ENCODE results near the gene AMZ1. TPM values are rescaled to one million over a fixed set of nuclear protein-coding genes. Genes with fewer than 3 reads are reported as not detected.

Gene AMZ1
- total and polyA plus RNA-seq, 2 experiments from 2014 or later, result 1.4 TPM; not detected in 1

DNA sequence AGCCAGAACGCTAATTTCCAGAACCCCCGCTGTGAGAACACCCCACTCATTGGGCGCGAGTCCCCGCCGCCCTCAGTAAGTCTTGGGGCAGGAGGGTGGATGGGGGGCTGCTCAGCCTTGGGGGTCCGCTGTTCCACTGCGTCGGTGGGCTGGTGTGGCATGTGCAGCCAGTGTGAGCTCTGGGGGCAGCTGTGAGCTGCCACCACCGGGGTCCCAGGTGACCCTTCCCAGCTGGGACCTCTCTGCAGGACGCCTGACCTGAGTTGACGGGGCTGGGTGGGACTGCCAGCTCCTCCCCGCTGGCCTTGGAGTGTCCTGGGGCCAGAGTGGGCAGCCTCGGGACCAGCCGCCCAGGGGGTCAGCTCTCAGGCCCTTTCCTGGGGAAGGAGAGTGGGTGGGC lies 29.1 kb upstream of the AMZ1 start:
- H3K9me3 ChIP-seq (ENCODE audit: low read depth), result no peaks in the 10 kb centered on the region
- no peak overlapping the region for H3K27ac ChIP-seq
- no peaks in the 10 kb centered on the region for H3K27me3 ChIP-seq
- no peaks in the 10 kb centered on the region for H3K36me3 ChIP-seq (replicated peaks; ENCODE audit: insufficient read depth, low read depth)
- TF ChIP-seq, protein P1, sequence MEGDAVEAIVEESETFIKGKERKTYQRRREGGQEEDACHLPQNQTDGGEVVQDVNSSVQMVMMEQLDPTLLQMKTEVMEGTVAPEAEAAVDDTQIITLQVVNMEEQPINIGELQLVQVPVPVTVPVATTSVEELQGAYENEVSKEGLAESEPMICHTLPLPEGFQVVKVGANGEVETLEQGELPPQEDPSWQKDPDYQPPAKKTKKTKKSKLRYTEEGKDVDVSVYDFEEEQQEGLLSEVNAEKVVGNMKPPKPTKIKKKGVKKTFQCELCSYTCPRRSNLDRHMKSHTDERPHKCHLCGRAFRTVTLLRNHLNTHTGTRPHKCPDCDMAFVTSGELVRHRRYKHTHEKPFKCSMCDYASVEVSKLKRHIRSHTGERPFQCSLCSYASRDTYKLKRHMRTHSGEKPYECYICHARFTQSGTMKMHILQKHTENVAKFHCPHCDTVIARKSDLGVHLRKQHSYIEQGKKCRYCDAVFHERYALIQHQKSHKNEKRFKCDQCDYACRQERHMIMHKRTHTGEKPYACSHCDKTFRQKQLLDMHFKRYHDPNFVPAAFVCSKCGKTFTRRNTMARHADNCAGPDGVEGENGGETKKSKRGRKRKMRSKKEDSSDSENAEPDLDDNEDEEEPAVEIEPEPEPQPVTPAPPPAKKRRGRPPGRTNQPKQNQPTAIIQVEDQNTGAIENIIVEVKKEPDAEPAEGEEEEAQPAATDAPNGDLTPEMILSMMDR (IDR thresholded peaks at IDR 0.05; ENCODE audit: poor library complexity), result no peak
- TF ChIP-seq EZH2phosphoT487 (IDR thresholded peaks at IDR 0.05; ENCODE audit: low read depth, severe bottlenecking, unreplicated experiment), result no peak
- no peak for TF ChIP-seq EZH2 (IDR thresholded peaks at IDR 0.05; ENCODE audit: borderline replicate concordance)
- H4K20me1 ChIP-seq (ENCODE audit: insufficient read depth, poor library complexity, severe bottlenecking), result no peaks in the 10 kb centered on the region
- WGBS (ENCODE audit: low lambda C conversion rate, missing lambda C conversion rate), result 98% methylated on average over 15 of the region's 15 CpGs
- no peaks in the 10 kb centered on the region for H3K4me1 ChIP-seq (ENCODE audit: insufficient read depth)
- H3K79me2 ChIP-seq, result no peaks in the 10 kb centered on the region
- H3K4me3 ChIP-seq, result no peak overlapping the region
- no peak for DNase-seq (ENCODE audit: low spot score)
- no peak overlapping the region for H2AFZ ChIP-seq
- H3K9me2 ChIP-seq (replicated peaks; ENCODE audit: insufficient read depth), result no peaks in the 10 kb centered on the region
- H3K4me2 ChIP-seq, result no peak overlapping the region

DNA sequence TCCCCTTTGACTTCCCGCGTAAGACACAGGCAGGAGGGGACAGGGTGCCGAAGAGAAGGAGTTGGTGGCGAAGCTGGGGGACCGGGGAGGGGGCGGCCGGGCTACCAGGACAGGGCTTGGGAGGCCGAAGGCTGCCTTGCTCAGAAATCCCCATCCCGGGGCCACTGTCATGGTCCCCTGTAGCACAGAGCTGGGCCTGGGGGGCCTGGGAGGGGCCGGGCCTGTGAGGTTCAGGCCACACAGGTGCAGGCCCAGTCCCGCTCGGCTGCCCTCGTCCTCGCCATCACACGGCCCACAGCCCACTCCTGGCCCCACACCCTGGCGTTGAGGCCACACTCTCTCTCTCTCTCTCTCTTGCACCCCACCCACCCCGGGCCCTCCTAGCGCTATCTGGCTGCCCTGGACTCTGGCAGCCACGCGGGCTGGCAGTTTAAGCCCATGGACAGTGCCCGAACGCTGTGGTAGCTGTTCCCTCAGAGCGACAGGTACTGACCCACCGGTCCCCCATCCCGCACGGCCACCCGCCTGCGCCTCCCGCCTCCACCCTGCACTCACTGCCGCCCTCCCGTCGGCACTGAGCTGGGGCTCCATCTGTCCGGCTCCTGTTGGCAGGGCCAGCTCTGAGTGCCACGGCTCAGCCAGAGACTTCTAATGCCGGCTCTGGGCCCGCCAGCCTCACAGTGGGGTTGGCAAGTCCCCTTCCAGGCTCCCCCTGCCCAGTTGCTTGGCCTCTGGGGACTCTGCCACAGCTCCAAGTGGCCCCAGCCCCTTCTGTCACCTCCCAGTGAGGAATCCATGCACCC lies 28.2 kb upstream of the AMZ1 start:
- Histone ChIP-seq H2AFZ (no peak overlapping the region), H3K4me1 (ENCODE audit: insufficient read depth) (no peaks in the 10 kb centered on the region), H4K20me1 (ENCODE audit: insufficient read depth, poor library complexity, severe bottlenecking) (no peaks in the 10 kb centered on the region), H3K36me3 (replicated peaks; ENCODE audit: insufficient read depth, low read depth) (no peaks in the 10 kb centered on the region), H3K9me2 (replicated peaks; ENCODE audit: insufficient read depth) (no peaks in the 10 kb centered on the region), H3K79me2 (no peaks in the 10 kb centered on the region), H3K27me3 (no peaks in the 10 kb centered on the region), H3K4me3 (no peak overlapping the region), H3K9me3 (ENCODE audit: low read depth) (no peaks in the 10 kb centered on the region), H3K27ac (no peak overlapping the region), H3K4me2 (no peak overlapping the region)
- no peak for DNase-seq (ENCODE audit: low spot score)
- TF ChIP-seq EZH2phosphoT487 (IDR thresholded peaks at IDR 0.05; ENCODE audit: low read depth, severe bottlenecking, unreplicated experiment) (no peak), EZH2 (IDR thresholded peaks at IDR 0.05; ENCODE audit: borderline replicate concordance) (no peak)
- TF ChIP-seq, protein P1 (IDR thresholded peaks at IDR 0.05; ENCODE audit: poor library complexity), result no peak
- WGBS (ENCODE audit: low lambda C conversion rate, missing lambda C conversion rate), result 97% methylated on average over 25 of the region's 36 CpGs

DNA sequence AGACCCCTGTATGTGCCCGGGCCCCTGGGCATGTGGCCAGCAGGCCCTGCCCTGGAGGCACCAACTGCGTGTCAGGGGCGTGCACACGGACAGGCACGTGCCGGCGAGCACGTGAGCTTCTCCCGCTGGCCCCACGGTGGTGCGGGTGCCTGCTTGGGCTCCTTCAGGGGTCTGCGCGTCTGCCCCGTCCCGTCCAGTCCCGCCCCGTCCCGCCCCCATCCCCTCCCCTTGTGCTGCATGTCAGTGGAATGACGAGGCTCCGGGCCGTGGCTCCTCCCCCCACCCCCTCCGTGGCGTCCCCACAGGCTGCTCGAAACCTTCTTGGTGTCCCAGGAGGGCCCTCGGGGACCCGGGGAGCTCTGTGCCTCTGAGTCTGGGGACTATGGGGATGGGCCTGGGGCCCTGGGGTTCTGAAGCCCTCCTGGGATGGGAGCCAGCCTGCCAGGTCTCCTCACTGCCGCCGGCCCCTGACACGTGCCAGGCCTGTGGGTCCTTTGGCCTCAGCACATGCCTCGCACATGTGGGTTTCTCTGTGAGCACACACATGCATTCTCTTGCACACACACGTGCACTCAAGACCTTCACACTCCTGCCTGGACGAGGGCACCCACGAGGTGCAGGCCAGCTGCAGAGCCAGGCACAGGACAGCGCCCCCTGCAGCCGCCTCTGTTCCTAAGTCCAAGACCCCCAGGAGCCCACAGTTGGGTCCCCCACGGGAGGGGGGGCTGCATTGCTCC lies 27.5 kb upstream of the AMZ1 start:
- H3K79me2 ChIP-seq, result no peaks in the 10 kb centered on the region
- no peak overlapping the region for H3K27ac ChIP-seq
- WGBS (ENCODE audit: low lambda C conversion rate, missing lambda C conversion rate), result 90% methylated on average over 28 of the region's 36 CpGs
- H3K9me2 ChIP-seq (replicated peaks; ENCODE audit: insufficient read depth), result no peaks in the 10 kb centered on the region
- no peaks in the 10 kb centered on the region for H3K4me1 ChIP-seq (ENCODE audit: insufficient read depth)
- no peaks in the 10 kb centered on the region for H4K20me1 ChIP-seq (ENCODE audit: insufficient read depth, poor library complexity, severe bottlenecking)
- H2AFZ ChIP-seq, result no peak overlapping the region
- DNase-seq (ENCODE audit: low spot score), result no peak
- H3K9me3 ChIP-seq (ENCODE audit: low read depth), result no peaks in the 10 kb centered on the region
- TF ChIP-seq EZH2 (IDR thresholded peaks at IDR 0.05; ENCODE audit: borderline replicate concordance) (no peak), EZH2phosphoT487 (IDR thresholded peaks at IDR 0.05; ENCODE audit: low read depth, severe bottlenecking, unreplicated experiment) (no peak)
- TF ChIP-seq, protein P1 (IDR thresholded peaks at IDR 0.05; ENCODE audit: poor library complexity), result peak; percentile 36
- no peaks in the 10 kb centered on the region for H3K36me3 ChIP-seq (replicated peaks; ENCODE audit: insufficient read depth, low read depth)
- no peak overlapping the region for H3K4me3 ChIP-seq
- no peak overlapping the region for H3K4me2 ChIP-seq
- H3K27me3 ChIP-seq, result no peaks in the 10 kb centered on the region

Measured in hepatocyte (in vitro differentiated cells).